HG03103 (cell line): ENCODE results near the gene GLIS2.
"Not testable (repeated sequence)": the region's sequence is repeated elsewhere in the genome, so short reads cannot be mapped to it uniquely, and the experiment has no call there.

Source experiments
- ATAC-seq: cut with Tn5 transposase; IDR thresholded peaks from one replicate; pipeline ENCODE4 v1.9.1; 2021; ENCODE audit warnings: low read depth; ENCODE audit not compliant: unreplicated experiment

GLIS2 gene

DNA sequence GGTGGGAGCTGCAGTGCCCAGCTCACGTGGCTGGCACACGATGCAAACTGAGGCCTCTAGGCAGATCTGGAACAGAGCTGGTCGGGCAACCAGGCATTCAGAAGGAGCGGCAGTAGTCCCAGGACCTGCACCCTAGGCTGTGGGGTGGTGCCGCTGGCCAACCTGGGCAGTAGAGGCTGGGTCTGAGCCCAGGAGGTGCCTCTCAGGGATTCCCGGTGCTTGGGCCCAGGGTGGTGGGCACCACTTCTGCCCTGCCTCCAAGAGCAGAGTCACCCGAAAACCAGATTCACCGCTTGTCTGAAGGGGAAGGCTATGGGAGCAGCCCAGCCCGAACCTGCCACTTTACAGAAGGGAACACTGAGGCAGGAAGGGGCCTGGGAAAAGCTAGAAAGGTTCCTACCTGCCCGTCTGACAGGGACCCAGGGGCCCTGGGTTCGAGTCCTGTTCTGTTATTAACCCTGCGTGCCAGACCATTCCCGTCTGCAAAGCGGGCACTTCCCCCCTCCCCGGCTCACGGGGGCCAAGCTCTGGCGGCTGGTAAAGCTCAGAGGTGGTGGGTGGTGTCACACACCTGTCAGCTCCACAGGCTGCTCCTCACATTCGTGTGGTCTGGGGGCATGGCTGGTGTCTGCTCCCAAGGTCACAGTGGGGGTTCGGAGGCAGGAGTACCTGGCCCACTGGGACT, 16.9 kb downstream of the GLIS2 start:
- no peak for ATAC-seq

DNA sequence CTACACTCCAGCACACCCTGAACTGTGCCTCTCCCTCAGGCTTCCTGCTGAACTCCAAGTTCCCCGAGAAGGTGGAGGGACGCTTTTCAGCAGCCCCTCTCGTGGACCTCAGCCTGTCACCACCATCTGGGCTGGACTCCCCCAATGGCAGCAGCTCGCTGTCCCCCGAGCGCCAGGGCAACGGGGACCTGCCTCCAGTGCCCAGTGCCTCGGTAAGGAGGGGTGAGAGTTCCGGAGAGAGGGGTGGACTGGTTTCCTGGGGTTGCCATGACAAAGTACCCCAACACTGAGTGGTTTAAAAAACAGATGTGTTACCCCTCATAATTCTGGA, 17.4 kb downstream of the GLIS2 start:
- ATAC-seq = no peak

DNA sequence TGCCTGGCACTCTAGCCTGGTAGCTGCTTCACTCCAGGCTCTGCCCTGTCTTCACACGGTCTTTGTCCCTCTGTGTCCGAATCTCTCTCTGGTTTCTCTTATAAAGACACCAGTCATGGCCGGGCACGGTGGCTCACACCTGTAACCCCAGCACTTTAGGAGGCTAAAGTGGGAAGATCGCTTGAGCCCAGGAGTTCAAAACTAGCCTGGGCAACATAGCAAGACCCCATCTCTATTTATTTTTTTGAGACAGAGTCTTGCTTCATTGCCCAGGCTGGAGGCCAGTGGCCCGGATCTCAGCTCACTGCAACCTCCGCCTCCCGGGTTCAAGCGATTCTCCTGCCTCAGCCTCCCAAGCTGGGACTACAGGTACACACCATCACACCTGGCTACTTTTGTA, 17.8 kb downstream of the GLIS2 start:
- ATAC-seq = not testable (repeated sequence)

DNA sequence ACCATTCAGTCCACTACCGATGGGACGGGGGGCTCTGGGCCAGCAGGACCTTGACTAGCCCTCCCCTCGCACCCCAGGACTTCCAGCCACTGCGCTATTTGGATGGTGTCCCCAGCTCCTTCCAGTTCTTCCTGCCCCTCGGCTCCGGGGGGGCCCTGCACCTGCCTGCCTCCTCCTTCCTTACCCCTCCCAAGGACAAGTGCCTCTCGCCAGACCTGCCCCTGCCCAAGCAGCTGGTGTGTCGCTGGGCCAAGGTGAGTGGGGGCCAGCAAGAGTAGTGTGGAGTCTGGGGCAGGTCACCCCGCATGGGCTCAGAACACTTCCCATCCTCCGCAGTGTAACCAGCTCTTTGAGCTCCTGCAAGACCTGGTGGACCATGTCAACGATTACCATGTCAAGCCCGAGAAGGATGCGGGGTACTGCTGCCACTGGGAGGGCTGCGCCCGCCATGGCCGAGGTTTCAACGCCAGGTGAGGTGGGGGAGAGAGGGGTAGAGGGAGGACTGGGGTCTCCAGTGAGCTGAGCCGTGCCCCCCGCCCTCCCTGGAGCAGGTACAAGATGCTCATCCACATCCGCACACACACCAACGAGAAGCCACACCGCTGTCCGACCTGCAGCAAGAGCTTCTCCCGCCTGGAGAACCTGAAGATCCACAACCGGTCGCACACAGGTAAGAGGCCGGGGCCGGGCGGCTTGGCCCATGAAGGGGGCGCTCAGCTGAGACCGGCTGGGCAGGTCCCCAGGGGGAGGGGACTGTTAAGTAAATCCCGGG, 19.0 kb downstream of the GLIS2 start:
- no peak for ATAC-seq

DNA sequence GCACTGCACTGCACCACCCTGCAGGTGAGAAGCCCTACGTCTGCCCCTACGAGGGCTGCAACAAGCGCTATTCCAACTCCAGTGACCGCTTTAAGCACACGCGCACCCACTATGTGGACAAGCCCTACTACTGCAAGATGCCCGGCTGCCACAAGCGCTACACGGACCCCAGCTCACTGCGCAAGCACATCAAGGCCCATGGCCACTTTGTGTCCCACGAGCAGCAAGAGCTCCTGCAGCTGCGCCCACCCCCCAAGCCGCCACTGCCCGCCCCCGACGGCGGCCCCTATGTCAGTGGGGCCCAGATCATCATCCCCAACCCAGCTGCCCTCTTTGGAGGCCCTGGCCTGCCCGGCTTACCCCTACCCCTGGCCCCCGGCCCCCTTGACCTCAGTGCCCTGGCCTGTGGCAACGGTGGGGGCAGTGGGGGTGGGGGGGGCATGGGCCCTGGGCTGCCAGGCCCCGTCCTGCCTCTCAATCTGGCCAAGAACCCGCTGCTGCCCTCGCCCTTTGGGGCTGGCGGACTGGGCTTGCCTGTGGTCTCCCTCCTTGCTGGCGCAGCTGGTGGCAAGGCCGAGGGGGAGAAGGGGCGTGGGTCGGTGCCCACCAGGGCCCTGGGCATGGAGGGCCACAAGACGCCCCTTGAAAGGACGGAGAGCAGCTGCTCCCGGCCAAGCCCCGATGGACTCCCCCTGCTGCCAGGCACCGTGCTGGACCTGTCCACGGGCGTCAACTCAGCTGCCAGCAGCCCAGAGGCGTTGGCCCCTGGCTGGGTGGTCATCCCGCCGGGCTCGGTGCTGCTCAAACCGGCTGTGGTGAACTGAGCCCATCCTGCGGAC, 21.1 kb downstream of the GLIS2 start:
- no peak for ATAC-seq

DNA sequence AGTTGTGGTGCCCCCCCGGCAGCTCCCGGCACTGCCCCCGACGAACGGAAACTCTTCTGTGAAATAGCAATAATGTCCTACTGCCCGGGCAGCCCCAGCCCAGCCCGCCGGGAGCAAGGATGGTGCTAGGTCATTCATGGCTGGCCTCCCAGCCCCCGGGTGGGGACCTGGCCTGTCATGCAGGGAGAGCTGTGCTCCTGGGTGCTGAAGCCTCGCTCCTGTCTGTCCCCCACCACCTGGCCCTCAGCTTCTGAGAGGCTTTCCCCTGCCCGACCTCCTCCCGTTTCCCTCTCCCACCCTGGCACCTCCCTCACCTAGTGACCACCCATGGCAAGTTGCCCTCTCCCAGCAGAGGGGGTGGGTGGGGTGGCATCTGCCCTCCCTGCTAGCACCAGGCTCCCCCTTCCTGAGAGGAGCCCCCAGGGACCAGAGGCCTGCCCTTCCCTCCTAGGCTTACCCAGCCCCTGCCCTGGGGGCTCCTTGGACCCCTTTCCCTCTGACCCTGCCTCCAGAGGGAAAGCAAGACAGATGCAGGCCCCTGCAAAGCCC, 21.7 kb downstream of the GLIS2 start:
- ATAC-seq = no peak

DNA sequence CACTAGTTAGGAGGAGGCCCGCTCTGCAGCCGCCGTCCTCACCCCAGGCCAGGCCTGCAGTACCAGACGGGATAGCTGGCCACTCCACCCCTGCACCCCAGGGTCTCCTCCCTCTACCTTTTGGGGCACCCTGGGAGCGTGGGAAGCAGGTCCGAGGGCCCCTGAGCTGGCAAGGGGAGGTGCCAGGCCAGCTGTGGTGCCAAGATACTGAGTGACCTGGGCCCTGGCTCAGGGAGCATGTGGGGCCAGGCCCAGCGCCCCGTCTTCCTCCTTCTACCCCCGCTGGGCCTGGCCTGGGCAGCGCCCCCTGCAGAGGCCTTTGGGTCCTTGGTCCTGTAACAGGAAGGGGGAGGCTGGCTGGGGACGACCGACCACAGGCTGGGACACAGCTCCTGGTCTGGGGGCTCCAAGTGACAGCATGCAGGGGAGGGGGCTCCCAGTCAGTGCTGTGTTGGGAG, 22.3 kb downstream of the GLIS2 start:
- ATAC-seq = no peak

DNA sequence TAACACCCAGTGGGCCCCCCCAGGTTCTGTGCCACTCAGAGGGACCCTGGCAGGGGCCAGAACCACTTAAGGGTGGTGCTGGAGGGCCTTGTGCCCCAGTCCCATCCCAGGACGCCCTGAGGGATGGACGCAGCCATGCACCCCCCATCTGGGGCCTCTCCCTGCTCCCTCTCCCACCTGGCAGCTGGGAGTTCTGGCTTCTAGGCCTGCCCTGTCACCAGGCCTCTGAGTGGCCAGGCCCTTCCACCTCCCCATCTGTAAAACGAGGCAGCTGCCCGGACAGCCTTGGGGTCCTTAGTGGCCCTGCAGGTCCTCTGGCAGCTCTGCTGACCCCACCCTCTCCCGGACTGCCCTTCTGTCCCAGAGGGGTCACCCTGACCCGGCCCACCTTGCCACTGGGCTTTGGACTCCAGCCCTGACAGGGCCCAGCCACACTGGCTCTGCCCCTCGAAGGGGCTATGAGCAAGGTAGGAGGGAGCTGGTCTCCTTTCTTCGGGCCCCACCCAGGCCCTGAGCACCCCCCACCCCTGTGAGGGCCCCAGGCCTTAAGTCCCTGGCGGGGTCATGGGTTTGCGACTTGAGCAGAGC, 22.9 kb downstream of the GLIS2 start:
- no peak for ATAC-seq

DNA sequence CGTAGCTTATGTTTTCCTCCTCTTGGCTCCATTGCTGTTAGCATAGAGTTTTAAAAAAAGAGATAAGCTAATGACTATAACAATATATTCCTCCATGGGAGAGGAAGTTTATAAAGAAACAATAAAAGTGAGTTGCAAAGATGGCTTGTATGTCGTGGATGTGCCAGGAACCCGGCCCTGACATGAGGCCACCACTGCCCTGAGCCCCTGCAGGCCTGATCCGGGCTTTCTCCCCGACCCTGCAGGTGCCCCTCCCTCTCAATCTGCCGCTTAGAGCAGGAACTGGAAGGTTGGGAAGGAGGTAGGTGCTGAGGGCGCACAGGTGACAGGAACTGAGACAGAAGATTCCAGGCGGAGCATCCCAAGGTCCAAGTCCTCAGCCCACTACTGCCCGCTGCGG, 23.6 kb downstream of the GLIS2 start:
- no peak for ATAC-seq

DNA sequence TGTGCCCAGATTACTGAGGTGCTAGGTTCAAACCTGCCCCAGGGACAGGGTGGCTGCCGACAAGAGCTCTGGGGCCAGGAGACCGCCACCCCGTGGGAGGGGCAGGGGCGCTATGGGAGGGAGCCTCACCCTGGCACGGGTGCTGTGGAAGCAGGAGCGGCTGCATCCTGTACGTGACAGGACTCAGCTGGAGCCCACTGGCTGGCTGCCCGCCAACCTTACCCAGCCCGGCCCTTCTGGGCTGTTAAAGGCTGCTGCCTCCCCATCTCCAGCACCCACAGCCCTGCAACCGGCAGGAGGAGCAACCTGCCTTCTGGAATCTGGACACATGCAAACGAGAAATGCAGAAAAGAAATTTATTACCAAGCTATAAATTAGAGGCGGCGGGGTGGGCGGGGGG, 24.0 kb downstream of the GLIS2 start:
- no peak for ATAC-seq

DNA sequence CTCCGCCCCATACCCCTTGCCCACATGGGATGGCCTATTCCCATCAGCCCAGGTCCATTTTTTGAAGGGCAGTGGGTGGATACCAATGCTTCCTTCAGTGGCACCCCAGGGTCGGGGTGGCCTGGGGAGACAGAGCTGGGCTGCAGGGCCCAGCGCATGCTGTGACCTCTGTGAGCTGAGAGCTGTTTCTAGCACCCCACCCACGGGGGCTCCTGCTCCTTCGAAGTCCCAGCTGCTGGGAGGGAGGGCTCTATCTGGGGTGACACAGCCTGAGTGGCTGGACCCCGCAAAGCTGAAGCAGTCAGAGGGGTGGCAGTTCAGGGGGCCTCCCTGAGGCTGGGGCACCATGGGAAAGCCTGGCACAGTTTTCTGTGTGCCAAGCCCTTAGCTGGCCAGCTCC, 24.6 kb downstream of the GLIS2 start:
- no peak for ATAC-seq

DNA sequence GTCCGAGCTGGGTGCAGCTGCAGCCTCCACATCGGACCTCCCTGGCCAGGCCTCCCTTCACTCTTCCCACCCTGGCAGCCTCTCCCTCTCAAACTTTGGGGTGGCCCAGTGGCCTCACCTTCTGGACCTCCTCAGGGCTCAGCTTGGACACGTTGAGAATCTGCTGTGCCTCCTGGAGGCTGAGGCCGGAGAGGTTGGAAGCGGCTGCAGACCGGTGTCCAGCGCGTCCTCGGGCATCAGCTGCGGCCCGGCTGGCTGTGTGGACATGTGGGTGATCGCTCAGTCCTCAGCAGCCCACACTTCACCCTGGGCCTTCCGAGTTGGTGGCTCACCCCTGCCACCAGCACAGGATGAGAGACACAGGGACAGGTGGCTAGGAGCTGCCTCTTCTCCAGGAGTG, 25.4 kb downstream of the GLIS2 start:
- no peak for ATAC-seq

DNA sequence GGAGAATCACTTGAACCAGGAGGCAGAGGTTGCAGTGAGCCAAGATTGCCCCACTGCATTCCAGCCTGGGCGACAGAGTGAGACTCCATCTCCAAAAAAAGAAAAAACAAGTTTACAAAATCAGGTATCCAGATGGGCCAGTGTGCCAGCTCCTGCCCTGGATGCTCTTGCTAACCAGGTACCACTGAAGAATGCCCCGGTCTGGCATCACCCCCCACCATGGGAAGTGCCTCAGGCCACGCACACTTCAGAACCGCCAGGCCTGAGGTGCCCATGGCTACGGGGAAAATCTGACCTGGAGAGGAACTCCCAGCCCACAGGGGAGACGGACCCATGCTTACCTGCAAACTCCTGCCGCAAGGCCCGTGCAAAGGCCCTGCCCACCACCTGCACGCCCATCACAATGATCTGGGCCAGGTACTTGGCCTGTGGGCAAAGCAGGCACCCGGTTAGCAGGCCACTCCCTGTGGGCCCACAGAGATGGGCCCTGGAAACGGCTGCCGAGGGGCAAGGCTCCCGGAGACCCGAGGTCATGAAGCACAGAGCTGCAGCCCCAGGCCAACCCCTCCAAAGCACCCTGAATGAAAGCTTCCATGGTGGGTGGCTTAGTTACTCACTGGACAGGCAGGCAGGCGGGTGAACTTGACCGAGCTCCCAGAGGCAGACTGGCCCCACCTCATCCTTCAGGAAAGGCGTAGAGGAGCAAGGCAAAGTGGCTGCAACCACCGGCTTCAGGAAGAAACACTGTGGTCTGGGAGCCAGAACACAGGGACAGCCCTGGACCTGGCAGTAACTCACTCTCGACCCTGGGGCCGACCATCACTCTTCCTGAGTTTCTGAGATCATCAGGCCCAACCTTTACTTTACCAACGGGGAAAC, 27.2 kb downstream of the GLIS2 start:
- no peak for ATAC-seq

DNA sequence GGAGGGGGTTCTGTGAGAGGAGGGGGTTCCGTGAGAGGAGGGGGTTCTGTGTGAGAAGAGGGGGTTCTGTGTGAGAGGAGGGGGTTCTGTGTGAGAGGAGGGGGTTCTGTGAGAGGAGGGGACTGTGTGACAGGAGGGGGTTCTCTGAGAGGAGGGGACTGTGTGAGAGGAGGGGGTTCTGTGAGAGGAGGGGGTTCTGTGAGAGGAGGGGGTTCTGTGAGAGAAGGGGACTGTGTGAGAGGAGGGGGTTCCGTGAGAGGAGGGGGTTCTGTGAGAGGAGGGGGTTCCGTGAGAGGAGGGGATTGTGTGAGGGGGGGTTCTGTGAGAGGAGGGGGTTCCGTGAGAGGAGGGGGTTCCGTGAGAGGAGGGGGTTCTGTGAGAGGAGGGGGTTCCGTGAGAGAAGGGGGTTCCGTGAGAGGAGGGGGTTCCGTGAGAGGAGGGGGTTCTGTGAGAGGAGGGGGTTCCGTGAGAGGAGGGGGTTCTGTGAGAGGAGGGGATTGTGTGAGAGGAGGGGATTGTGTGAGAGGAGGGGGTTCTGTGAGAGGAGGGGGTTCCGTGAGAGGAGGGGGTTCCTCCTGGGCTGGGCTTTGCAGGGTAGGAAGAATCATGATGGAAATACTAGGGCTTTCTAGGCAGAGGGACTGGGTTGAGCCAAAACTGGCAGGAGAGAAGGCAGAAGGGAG, 28.6 kb downstream of the GLIS2 start:
- ATAC-seq = not testable (repeated sequence)

DNA sequence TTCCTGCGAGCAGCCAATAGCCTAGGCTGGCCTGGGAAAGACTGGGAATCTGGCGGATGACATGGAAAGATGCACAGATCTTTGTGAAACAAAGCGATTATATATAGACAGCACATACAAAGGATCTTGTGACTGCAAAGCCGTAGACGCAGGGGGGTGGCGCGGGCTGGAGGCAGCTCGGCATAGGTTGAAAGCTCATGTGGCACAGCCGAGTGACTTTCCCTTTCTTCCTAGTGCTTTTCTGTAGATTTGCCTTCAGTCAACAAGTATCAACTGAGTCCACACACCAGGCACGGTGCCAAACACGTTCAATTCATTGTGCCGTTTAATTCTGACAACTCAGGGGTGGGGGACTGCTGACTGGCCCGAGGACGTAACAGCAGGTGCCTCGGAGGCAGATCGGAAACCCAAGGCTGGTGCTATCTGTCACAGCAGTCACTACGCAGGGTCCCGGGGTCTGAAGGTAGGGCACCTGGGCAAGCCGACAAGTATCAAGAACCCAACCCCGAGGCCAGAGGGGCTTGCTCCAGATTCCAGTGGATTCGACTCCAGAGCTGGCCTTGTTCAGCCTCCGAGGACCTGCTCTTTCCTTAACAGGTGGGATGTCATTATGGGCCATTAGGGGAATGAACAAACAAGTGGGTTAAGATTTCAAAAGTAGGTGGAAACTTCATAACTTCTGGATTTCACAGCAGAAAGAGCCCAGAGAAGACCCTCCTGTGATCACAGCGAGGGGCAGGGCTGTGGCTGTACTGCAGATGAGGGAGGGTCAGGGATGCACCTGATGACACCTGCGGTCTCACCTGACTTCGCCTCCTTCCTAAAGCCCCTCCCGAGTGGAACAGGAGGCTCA, 29.3 kb downstream of the GLIS2 start:
- no peak for ATAC-seq

DNA sequence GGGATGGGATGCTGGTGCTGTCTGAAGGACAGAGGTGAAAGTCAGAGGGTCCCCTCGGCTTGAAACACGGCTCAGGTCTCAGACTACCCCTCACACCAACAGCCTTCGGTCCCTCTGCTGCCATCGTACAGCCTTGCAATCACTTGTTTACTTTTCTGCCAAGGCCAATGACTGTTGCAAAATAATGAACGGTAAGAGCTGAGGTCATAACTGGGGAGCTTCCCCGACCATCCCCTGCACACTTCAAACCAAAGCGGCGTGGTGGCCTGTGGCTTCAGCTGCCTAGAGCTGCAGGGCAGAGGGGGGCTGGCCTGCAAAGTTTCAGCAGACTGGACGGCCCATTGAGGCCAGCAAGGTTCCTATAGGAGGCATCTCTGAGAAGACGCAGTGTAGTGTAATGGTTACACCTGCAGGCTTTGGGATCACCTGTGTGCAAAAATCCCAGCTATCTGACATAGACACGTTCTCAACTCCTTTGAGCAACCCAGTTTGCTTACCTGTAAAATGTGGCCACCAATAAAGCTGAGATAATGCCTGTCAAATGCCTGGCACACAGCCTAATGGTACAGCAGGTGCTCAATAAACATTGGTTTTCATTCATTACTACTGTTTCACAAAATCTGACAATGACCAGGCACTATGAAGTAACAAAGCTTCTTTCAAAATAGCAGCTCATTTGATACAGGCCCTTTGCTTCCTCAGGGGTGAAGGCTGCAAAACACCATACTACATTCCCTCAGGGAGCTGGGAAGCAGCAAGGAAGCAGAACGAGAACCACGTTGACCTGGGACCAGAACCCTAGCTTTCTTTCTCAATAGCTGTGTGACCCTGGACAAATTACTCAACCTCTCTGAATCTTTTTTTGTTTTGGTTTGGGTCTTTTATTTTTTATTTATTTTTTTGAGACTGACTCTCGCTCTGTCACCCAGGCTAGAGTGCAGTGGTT, 30.2 kb downstream of the GLIS2 start:
- ATAC-seq = no peak

DNA sequence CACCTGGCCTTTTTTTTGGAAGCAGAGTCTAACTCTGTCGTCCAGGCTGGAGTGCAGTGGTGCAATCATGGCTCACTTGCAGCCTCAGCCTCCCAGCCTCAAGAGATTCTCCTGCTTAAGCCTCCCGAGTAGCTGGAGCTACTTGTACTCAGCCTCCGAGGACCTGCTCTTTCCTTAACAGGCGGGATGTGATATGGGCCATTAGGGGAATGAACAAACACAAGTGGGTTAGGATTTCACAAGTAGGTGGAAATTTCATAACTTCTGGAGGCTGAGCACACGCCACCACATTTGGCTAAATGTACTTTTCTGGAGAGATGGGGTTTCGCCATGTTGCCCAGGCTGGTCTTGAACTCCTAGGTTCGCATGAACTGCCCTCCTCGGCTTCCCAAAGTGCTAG, 31.1 kb downstream of the GLIS2 start:
- ATAC-seq = no peak
